ENCODE results near the gene COTL1.
"Not testable (repeated sequence)": the region's sequence is repeated elsewhere in the genome, so short reads cannot be mapped to it uniquely, and the experiment has no call there.

The COTL1 gene

GRCh38 chr16:84560269-84560668 is 57.6 kb downstream of the COTL1 start:
- H3K4me1 ChIP-seq (ENCODE audit: control extremely low read depth in 1 of 4, control insufficient read depth in 4 of 4, insufficient read depth in 4 of 4, low read length in 3 of 4) = no peaks in the 10 kb centered on the region
- H3K9me3 ChIP-seq (ENCODE audit: control extremely low read depth in 1 of 5, control insufficient read depth in 4 of 5, insufficient read depth in 2 of 5, low read depth in 1 of 5, low read length in 4 of 5) = no peaks in the 10 kb centered on the region
- H3K4me3 ChIP-seq (ENCODE audit: control insufficient read depth in 1 of 7, extremely low read depth in 1 of 7, insufficient read depth in 4 of 7, low read depth in 2 of 7, low read length in 6 of 7) = no peak overlapping the region
- 83% methylated on average over 5 of the region's 5 CpGs for WGBS (ENCODE audit: insufficient coverage)
- ChIA-PET POLR2A (no interaction called here), CTCF (interaction anchor here (1.3 to 1.4 kb wide), 2 partner anchors 10 to 63 kb away, joined by 4 to 5 read pairs; no protein-coding TSS in a partner anchor)
- no peak overlapping the region for H3K27ac ChIP-seq (ENCODE audit: insufficient read depth in 1 of 2, low read depth in 1 of 2, low read length in 2 of 2, poor library complexity in 1 of 2, severe bottlenecking in 2 of 2)
- H3K27me3 ChIP-seq (replicated peaks in 2 of 5; ENCODE audit: control insufficient read depth in 4 of 5, insufficient read depth in 5 of 5, low read length in 4 of 5) = no peaks in the 10 kb centered on the region
- no peak for DNase-seq
- peaks cover 0 to 4% (median 1%) of the 10 kb centered on the region in 4 experiments for H3K36me3 ChIP-seq (ENCODE audit: control insufficient read depth in 4 of 4, insufficient read depth in 4 of 4, low read length in 3 of 4)

GRCh38 chr16:84559311-84559932 is 58.5 kb downstream of the COTL1 start:
- no peak for DNase-seq
- Histone ChIP-seq H3K36me3 (ENCODE audit: control insufficient read depth in 4 of 4, insufficient read depth in 4 of 4, low read length in 3 of 4) (peaks cover 0 to 4% (median 1%) of the 10 kb centered on the region in 4 experiments), H3K27ac (ENCODE audit: insufficient read depth in 1 of 2, low read depth in 1 of 2, low read length in 2 of 2, poor library complexity in 1 of 2, severe bottlenecking in 2 of 2) (no peak overlapping the region), H3K4me1 (ENCODE audit: control extremely low read depth in 1 of 4, control insufficient read depth in 4 of 4, insufficient read depth in 4 of 4, low read length in 3 of 4) (peaks cover 0 to under 1% (median 0%) of the 10 kb centered on the region in 4 experiments), H3K9me3 (ENCODE audit: control extremely low read depth in 1 of 5, control insufficient read depth in 4 of 5, insufficient read depth in 2 of 5, low read depth in 1 of 5, low read length in 4 of 5) (no peaks in the 10 kb centered on the region), H3K4me3 (ENCODE audit: control insufficient read depth in 1 of 7, extremely low read depth in 1 of 7, insufficient read depth in 4 of 7, low read depth in 2 of 7, low read length in 6 of 7) (no peak overlapping the region), H3K27me3 (replicated peaks in 2 of 5; ENCODE audit: control insufficient read depth in 4 of 5, insufficient read depth in 5 of 5, low read length in 4 of 5) (no peaks in the 10 kb centered on the region)
- CTCF ChIA-PET = no interaction called here
- WGBS (ENCODE audit: insufficient coverage) = 87% methylated on average over 10 of the region's 14 CpGs
- POLR2A ChIA-PET = no interaction called here

- POLR2A ChIA-PET; H3K36me3 ChIP-seq (ENCODE audit: control insufficient read depth in 4 of 4, insufficient read depth in 4 of 4, low read length in 3 of 4); H3K27me3 ChIP-seq (replicated peaks in 2 of 5; ENCODE audit: control insufficient read depth in 4 of 5, insufficient read depth in 5 of 5, low read length in 4 of 5); DNase-seq; H3K27ac ChIP-seq (ENCODE audit: insufficient read depth in 1 of 2, low read depth in 1 of 2, low read length in 2 of 2, poor library complexity in 1 of 2, severe bottlenecking in 2 of 2); H3K9me3 ChIP-seq (ENCODE audit: control extremely low read depth in 1 of 5, control insufficient read depth in 4 of 5, insufficient read depth in 2 of 5, low read depth in 1 of 5, low read length in 4 of 5); H3K4me1 ChIP-seq (ENCODE audit: control extremely low read depth in 1 of 4, control insufficient read depth in 4 of 4, insufficient read depth in 4 of 4, low read length in 3 of 4); CTCF ChIA-PET; H3K4me3 ChIP-seq (ENCODE audit: control insufficient read depth in 1 of 7, extremely low read depth in 1 of 7, insufficient read depth in 4 of 7, low read depth in 2 of 7, low read length in 6 of 7): not testable (repeated sequence)
- 75% methylated on average over 4 of the region's 5 CpGs for WGBS (ENCODE audit: insufficient coverage)
These were observed 59.0 kb downstream of the COTL1 start for GRCh38 chr16:84558850-84559249.

GRCh38 chr16:84557504-84557903 is 60.4 kb downstream of the COTL1 start:
- CTCF ChIA-PET = no interaction called here
- 94% methylated on average over 5 of the region's 6 CpGs for WGBS (ENCODE audit: insufficient coverage)

GRCh38 chr16:84557059-84557458 is 60.8 kb downstream of the COTL1 start:
- ChIA-PET POLR2A (no interaction called here), CTCF (interaction anchor here (0.8 kb wide), 1 partner anchor 17 kb away, joined by 3 read pairs; no protein-coding TSS in a partner anchor)
- H3K4me1 ChIP-seq (ENCODE audit: control extremely low read depth in 1 of 4, control insufficient read depth in 4 of 4, insufficient read depth in 4 of 4, low read length in 3 of 4) = peaks cover 0 to 11% (median 8%) of the 10 kb centered on the region in 4 experiments
- H3K4me3 ChIP-seq (ENCODE audit: control insufficient read depth in 1 of 7, extremely low read depth in 1 of 7, insufficient read depth in 4 of 7, low read depth in 2 of 7, low read length in 6 of 7) = no peak overlapping the region
- no peaks in the 10 kb centered on the region for H3K9me3 ChIP-seq (ENCODE audit: control extremely low read depth in 1 of 5, control insufficient read depth in 4 of 5, insufficient read depth in 2 of 5, low read depth in 1 of 5, low read length in 4 of 5)
- 69% methylated on average over 4 of the region's 6 CpGs for WGBS (ENCODE audit: insufficient coverage)
- no peaks in the 10 kb centered on the region for H3K27me3 ChIP-seq (replicated peaks in 2 of 5; ENCODE audit: control insufficient read depth in 4 of 5, insufficient read depth in 5 of 5, low read length in 4 of 5)
- no peak for DNase-seq
- H3K36me3 ChIP-seq (ENCODE audit: control insufficient read depth in 4 of 4, insufficient read depth in 4 of 4, low read length in 3 of 4) = no peaks in the 10 kb centered on the region
- H3K27ac ChIP-seq (ENCODE audit: insufficient read depth in 1 of 2, low read depth in 1 of 2, low read length in 2 of 2, poor library complexity in 1 of 2, severe bottlenecking in 2 of 2) = no peak overlapping the region

More at GRCh38 chr16:84557504-84557903, 60.4 kb downstream of the COTL1 start:
- POLR2A ChIA-PET = no interaction called here
- Histone ChIP-seq H3K4me1 (ENCODE audit: control extremely low read depth in 1 of 4, control insufficient read depth in 4 of 4, insufficient read depth in 4 of 4, low read length in 3 of 4) (peaks cover 0 to 11% (median 8%) of the 10 kb centered on the region in 4 experiments), H3K9me3 (ENCODE audit: control extremely low read depth in 1 of 5, control insufficient read depth in 4 of 5, insufficient read depth in 2 of 5, low read depth in 1 of 5, low read length in 4 of 5) (no peaks in the 10 kb centered on the region), H3K4me3 (ENCODE audit: control insufficient read depth in 1 of 7, extremely low read depth in 1 of 7, insufficient read depth in 4 of 7, low read depth in 2 of 7, low read length in 6 of 7) (no peak overlapping the region), H3K27me3 (replicated peaks in 2 of 5; ENCODE audit: control insufficient read depth in 4 of 5, insufficient read depth in 5 of 5, low read length in 4 of 5) (no peaks in the 10 kb centered on the region), H3K27ac (ENCODE audit: insufficient read depth in 1 of 2, low read depth in 1 of 2, low read length in 2 of 2, poor library complexity in 1 of 2, severe bottlenecking in 2 of 2) (no peak overlapping the region), H3K36me3 (ENCODE audit: control insufficient read depth in 4 of 4, insufficient read depth in 4 of 4, low read length in 3 of 4) (no peaks in the 10 kb centered on the region)
- DNase-seq = no peak

- 87% methylated on average over 16 of the region's 19 CpGs for WGBS (ENCODE audit: insufficient coverage)
These were observed 62.3 kb downstream of the COTL1 start for GRCh38 chr16:84555418-84556196.

More at GRCh38 chr16:84555418-84556196, 62.3 kb downstream of the COTL1 start:
- peaks cover 0 to 11% (median 8%) of the 10 kb centered on the region in 4 experiments for H3K4me1 ChIP-seq (ENCODE audit: control extremely low read depth in 1 of 4, control insufficient read depth in 4 of 4, insufficient read depth in 4 of 4, low read length in 3 of 4)
- POLR2A ChIA-PET = no interaction called here
- no peaks in the 10 kb centered on the region for H3K36me3 ChIP-seq (ENCODE audit: control insufficient read depth in 4 of 4, insufficient read depth in 4 of 4, low read length in 3 of 4)
- H3K27ac ChIP-seq (ENCODE audit: insufficient read depth in 1 of 2, low read depth in 1 of 2, low read length in 2 of 2, poor library complexity in 1 of 2, severe bottlenecking in 2 of 2) = no peak overlapping the region
- no peaks in the 10 kb centered on the region for H3K9me3 ChIP-seq (ENCODE audit: control extremely low read depth in 1 of 5, control insufficient read depth in 4 of 5, insufficient read depth in 2 of 5, low read depth in 1 of 5, low read length in 4 of 5)
- no peaks in the 10 kb centered on the region for H3K27me3 ChIP-seq (replicated peaks in 2 of 5; ENCODE audit: control insufficient read depth in 4 of 5, insufficient read depth in 5 of 5, low read length in 4 of 5)
- H3K4me3 ChIP-seq (ENCODE audit: control insufficient read depth in 1 of 7, extremely low read depth in 1 of 7, insufficient read depth in 4 of 7, low read depth in 2 of 7, low read length in 6 of 7) = no peak overlapping the region
- DNase-seq = peak in 2 of 3 donors; percentile 18 to 37
- CTCF ChIA-PET = interaction anchor here (0.8 to 1.7 kb wide), 4 partner anchors 15 to 50 kb away, joined by 3 to 6 read pairs (median 3); no protein-coding TSS in a partner anchor

All from common myeloid progenitor, CD34-positive (primary cell).